ENCODE data around the gene CFP. TPM values are rescaled to one million over a fixed set of nuclear protein-coding genes. Genes with fewer than 3 reads are reported as not detected.

CFP gene
- polyA plus RNA-seq, 1 donor from 2014 or later = 4.8 TPM

DNA sequence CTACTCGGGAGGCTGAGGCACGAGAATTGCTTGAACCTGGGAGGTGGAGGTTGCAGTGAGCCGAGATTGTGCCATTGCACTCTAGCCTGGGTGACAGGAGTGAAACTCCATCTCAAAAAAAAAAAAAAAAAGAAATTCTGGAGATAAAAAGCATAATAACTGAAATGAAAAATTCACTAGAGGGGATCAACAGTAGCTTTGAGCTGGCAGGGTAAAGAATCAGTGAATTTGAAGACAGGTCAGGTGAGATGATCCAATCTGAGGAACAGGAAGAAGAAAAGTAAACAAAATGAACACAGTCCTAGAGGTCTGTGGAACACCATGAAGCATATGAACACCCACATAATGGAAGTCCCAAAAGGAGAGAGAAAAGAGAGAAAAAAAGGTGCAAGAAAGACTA lies 32.5 kb downstream of the CFP start:
- TF ChIP-seq, protein P1, sequence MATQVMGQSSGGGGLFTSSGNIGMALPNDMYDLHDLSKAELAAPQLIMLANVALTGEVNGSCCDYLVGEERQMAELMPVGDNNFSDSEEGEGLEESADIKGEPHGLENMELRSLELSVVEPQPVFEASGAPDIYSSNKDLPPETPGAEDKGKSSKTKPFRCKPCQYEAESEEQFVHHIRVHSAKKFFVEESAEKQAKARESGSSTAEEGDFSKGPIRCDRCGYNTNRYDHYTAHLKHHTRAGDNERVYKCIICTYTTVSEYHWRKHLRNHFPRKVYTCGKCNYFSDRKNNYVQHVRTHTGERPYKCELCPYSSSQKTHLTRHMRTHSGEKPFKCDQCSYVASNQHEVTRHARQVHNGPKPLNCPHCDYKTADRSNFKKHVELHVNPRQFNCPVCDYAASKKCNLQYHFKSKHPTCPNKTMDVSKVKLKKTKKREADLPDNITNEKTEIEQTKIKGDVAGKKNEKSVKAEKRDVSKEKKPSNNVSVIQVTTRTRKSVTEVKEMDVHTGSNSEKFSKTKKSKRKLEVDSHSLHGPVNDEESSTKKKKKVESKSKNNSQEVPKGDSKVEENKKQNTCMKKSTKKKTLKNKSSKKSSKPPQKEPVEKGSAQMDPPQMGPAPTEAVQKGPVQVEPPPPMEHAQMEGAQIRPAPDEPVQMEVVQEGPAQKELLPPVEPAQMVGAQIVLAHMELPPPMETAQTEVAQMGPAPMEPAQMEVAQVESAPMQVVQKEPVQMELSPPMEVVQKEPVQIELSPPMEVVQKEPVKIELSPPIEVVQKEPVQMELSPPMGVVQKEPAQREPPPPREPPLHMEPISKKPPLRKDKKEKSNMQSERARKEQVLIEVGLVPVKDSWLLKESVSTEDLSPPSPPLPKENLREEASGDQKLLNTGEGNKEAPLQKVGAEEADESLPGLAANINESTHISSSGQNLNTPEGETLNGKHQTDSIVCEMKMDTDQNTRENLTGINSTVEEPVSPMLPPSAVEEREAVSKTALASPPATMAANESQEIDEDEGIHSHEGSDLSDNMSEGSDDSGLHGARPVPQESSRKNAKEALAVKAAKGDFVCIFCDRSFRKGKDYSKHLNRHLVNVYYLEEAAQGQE (IDR thresholded peaks at IDR 0.05; ENCODE audit: borderline replicate concordance) = no peak
- no peak for TF ChIP-seq RAD21 (conservative IDR thresholded peaks at IDR 0.05)
- no peak for TF ChIP-seq SMC3 (conservative IDR thresholded peaks at IDR 0.05; ENCODE audit: poor library complexity)
- no peak for TF ChIP-seq POLR2AphosphoS5 (IDR thresholded peaks at IDR 0.05)
- no peak for TF ChIP-seq EZH2 (IDR thresholded peaks at IDR 0.05; ENCODE audit: borderline replicate concordance, insufficient read depth, low read length, poor library complexity, severe bottlenecking)
- TF ChIP-seq, protein P2, sequence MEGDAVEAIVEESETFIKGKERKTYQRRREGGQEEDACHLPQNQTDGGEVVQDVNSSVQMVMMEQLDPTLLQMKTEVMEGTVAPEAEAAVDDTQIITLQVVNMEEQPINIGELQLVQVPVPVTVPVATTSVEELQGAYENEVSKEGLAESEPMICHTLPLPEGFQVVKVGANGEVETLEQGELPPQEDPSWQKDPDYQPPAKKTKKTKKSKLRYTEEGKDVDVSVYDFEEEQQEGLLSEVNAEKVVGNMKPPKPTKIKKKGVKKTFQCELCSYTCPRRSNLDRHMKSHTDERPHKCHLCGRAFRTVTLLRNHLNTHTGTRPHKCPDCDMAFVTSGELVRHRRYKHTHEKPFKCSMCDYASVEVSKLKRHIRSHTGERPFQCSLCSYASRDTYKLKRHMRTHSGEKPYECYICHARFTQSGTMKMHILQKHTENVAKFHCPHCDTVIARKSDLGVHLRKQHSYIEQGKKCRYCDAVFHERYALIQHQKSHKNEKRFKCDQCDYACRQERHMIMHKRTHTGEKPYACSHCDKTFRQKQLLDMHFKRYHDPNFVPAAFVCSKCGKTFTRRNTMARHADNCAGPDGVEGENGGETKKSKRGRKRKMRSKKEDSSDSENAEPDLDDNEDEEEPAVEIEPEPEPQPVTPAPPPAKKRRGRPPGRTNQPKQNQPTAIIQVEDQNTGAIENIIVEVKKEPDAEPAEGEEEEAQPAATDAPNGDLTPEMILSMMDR (IDR thresholded peaks at IDR 0.05; ENCODE audit: poor library complexity, severe bottlenecking) = no peak
- TF ChIP-seq TAF1 (IDR thresholded peaks at IDR 0.05; ENCODE audit: low read depth) = no peak
- TF ChIP-seq EP300 (conservative IDR thresholded peaks at IDR 0.05; ENCODE audit: poor library complexity, severe bottlenecking) = no peak
- no peak for TF ChIP-seq MXI1 (conservative IDR thresholded peaks at IDR 0.05; ENCODE audit: poor library complexity, severe bottlenecking)
- H3K79me2 ChIP-seq (replicated peaks; ENCODE audit: insufficient read depth, low read length) = no peaks in the 10 kb centered on the region
- no peak overlapping the region for H3K4me2 ChIP-seq (ENCODE audit: low read length)
- H4K20me1 ChIP-seq (ENCODE audit: insufficient read depth) = no peaks in the 10 kb centered on the region
- no peaks in the 10 kb centered on the region for H3K36me3 ChIP-seq (ENCODE audit: insufficient read depth, low read length)
- no peaks in the 10 kb centered on the region for H3K9me2 ChIP-seq (ENCODE audit: insufficient read depth, low read length)
- H3K27me3 ChIP-seq (ENCODE audit: insufficient read depth, low read depth, low read length) = no peaks in the 10 kb centered on the region
- no peaks in the 10 kb centered on the region for H3F3A ChIP-seq (ENCODE audit: insufficient read depth, low read length, poor library complexity, severe bottlenecking)
- H3K9me3 ChIP-seq (ENCODE audit: low read length) = no peaks in the 10 kb centered on the region
- H3K4me3 ChIP-seq (ENCODE audit: low read length) = no peak overlapping the region
- H3K9ac ChIP-seq (ENCODE audit: low read length) = no peak overlapping the region
- no peak overlapping the region for H2AFZ ChIP-seq (ENCODE audit: low read depth, low read length)
- H3K27ac ChIP-seq (ENCODE audit: low read length) = no peak overlapping the region

DNA sequence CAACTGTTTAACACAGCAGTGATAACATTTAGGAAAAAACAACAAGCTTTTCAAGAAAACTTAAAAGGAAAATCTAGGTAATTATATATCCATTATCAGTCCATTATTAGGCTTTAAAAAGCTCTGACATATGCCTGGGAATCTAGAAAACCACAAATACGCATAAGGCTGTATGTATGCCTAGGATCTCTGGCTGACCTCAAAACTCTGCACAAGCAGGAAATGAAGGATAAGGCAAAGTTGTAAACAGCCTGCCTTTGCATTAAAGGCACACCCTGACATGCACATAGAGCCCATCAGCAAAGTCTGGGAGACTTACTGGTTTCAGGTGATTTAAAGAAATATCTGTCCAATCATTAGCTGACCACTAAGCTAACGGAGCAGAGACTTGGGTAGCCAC lies 33.5 kb downstream of the CFP start:
- no peaks in the 10 kb centered on the region for H3F3A ChIP-seq (ENCODE audit: insufficient read depth, low read length, poor library complexity, severe bottlenecking)
- no peaks in the 10 kb centered on the region for H3K79me2 ChIP-seq (replicated peaks; ENCODE audit: insufficient read depth, low read length)
- H4K20me1 ChIP-seq (ENCODE audit: insufficient read depth) = no peaks in the 10 kb centered on the region
- no peaks in the 10 kb centered on the region for H3K9me3 ChIP-seq (ENCODE audit: low read length)
- H3K27ac ChIP-seq (ENCODE audit: low read length) = no peak overlapping the region
- no peak overlapping the region for H3K4me3 ChIP-seq (ENCODE audit: low read length)
- TF ChIP-seq, protein P1 (IDR thresholded peaks at IDR 0.05; ENCODE audit: borderline replicate concordance) = no peak
- TF ChIP-seq EP300 (conservative IDR thresholded peaks at IDR 0.05; ENCODE audit: poor library complexity, severe bottlenecking) (no peak), RAD21 (conservative IDR thresholded peaks at IDR 0.05) (no peak), EZH2 (IDR thresholded peaks at IDR 0.05; ENCODE audit: borderline replicate concordance, insufficient read depth, low read length, poor library complexity, severe bottlenecking) (no peak), MXI1 (conservative IDR thresholded peaks at IDR 0.05; ENCODE audit: poor library complexity, severe bottlenecking) (no peak), POLR2AphosphoS5 (IDR thresholded peaks at IDR 0.05) (no peak), TAF1 (IDR thresholded peaks at IDR 0.05; ENCODE audit: low read depth) (no peak), SMC3 (conservative IDR thresholded peaks at IDR 0.05; ENCODE audit: poor library complexity) (no peak)
- TF ChIP-seq, protein P2 (IDR thresholded peaks at IDR 0.05; ENCODE audit: poor library complexity, severe bottlenecking) = no peak
- H3K9me2 ChIP-seq (ENCODE audit: insufficient read depth, low read length) = no peaks in the 10 kb centered on the region
- no peak overlapping the region for H3K9ac ChIP-seq (ENCODE audit: low read length)
- no peaks in the 10 kb centered on the region for H3K27me3 ChIP-seq (ENCODE audit: insufficient read depth, low read depth, low read length)
- H3K4me2 ChIP-seq (ENCODE audit: low read length) = no peak overlapping the region
- no peak overlapping the region for H2AFZ ChIP-seq (ENCODE audit: low read depth, low read length)
- no peaks in the 10 kb centered on the region for H3K36me3 ChIP-seq (ENCODE audit: insufficient read depth, low read length)
